Mucosa of gallbladder (tissue), 1 donor: ENCODE results near the gene XRCC4. TPM values are rescaled to one million over a fixed set of nuclear protein-coding genes. Genes with fewer than 3 reads are reported as not detected.
"Not testable (repeated sequence)": the region's sequence is repeated elsewhere in the genome, so short reads cannot be mapped to it uniquely, and the experiment has no call there.

Experiments
- DNase-seq: peaks from one replicate; pipeline ENCODE4 v3.0.0-alpha.2; 2020; ENCODE audit warnings: low spot score
- total RNA-seq: library from RNA; stranded (reverse); gene quantifications from one replicate; pipeline ENCODE4 v1.2.1, GENCODE V29; 2021
- donor health status: DM: no; HTN: no; CAD: no.

Gene XRCC4
- total RNA-seq, 1 donor from 2014 or later: 7.6 TPM

DNA sequence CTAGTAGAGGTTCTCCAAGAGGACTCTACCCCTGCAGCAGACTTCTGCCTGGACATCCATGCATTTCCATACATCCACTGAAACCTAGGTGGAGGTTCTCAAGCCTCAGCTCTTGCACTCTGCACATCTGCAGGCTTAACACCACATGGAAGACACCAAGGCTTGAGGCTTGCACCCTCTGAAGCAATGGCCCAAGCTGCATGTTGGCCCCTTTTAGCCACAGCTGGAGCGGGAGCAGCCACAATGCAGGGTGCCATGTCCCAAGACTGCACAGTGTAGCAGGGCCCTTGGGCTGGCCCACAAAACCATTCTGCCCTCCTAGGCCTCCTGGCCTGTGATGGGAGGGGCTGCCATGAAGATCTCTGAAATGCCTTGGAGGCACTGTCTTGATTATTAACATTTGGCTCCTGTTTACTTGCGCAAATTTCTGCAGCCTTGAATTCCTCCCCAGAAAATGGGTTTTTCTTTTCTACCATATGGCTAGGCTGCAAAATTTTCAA lies 271.0 kb downstream of the XRCC4 start:
- DNase-seq: no peak

DNA sequence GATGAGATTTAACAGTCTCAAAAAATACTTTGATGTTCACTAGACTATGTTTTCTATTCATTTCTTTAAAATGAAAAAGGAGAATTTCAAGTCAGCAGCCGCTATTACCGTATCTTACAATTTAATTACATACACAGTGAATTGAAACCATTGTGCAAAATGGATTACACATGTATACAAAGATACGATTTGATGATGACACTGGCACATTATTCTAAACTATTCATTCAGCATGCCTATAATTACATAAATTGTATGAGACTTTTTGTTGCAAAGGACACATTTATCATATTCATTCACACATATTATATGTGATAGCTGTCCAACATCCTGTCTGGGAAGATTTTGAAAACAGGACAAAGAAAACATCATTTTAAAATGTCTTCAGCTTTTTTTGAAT lies 275.9 kb downstream of the XRCC4 start:
- DNase-seq: no peak

DNA sequence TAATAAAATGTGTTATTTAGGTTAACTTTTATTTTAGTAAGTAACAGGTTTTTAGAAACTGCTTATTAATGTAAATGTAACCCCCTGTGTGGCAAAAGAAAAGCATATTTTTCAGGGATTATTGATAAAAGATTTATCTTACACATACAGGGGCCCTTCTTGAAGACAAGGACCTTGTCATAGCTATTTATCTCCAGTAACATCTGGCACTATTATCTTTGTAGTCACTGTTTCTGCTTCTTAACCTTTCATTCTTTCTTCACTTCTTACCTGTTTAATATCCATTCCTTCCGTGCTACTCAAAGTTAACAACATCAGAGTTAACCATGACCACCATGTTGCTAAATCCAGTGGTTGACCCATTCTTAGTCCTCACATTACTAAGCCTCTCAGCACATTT lies 276.4 kb downstream of the XRCC4 start:
- DNase-seq: no peak

- DNase-seq: no peak
Observed at GRCh38 chr5:83354958-83355357, 277.6 kb downstream of the XRCC4 start.

- not testable (repeated sequence) for DNase-seq
Observed at GRCh38 chr5:83355482-83356014, 278.2 kb downstream of the XRCC4 start.

GRCh38 chr5:83357621-83358231 lies 280.4 kb downstream of the XRCC4 start:
- DNase-seq: no peak

- DNase-seq: no peak
Observed at GRCh38 chr5:83360573-83360972, 283.2 kb downstream of the XRCC4 start.

GRCh38 chr5:83362526-83362925 lies 285.2 kb downstream of the XRCC4 start:
- no peak for DNase-seq

DNA sequence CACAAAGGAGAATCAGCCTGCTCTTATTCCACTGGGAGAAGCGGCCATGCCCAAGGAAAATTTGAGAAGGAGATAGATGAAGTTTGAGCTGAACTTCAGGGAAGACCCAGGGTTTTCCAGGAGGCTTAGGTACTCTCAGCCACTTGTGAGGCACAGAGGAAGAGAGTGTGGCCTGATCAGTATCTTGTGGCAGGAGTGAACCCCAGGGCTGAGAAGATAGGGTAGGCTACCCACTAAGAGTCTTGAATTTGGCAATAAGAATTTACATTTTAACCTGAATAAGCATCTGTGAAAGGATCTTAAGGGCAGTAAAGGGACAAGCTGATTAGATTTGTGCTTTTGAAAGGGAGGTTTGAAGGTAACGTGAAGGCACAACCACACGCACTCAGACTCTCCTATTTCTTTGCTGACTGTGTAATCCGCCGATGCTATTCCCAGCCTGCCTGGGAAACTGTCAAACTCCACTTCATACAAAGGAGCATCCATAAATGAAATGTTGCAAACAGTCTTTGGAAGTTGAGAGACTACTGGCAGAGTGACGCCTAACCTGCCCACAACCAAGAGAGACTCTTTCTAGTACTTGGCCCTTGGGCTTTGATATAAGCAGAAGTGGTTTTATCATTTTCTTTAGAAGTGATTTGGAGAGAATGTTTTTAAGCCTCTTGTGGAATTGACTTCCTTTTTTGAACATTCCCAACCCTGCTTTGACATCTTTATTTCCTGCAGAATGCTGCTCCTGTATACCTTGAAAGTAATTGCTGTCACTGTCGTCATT lies 286.0 kb downstream of the XRCC4 start:
- DNase-seq: no peak

- DNase-seq: no peak
Observed at GRCh38 chr5:83363886-83364275, 286.5 kb downstream of the XRCC4 start.

DNA sequence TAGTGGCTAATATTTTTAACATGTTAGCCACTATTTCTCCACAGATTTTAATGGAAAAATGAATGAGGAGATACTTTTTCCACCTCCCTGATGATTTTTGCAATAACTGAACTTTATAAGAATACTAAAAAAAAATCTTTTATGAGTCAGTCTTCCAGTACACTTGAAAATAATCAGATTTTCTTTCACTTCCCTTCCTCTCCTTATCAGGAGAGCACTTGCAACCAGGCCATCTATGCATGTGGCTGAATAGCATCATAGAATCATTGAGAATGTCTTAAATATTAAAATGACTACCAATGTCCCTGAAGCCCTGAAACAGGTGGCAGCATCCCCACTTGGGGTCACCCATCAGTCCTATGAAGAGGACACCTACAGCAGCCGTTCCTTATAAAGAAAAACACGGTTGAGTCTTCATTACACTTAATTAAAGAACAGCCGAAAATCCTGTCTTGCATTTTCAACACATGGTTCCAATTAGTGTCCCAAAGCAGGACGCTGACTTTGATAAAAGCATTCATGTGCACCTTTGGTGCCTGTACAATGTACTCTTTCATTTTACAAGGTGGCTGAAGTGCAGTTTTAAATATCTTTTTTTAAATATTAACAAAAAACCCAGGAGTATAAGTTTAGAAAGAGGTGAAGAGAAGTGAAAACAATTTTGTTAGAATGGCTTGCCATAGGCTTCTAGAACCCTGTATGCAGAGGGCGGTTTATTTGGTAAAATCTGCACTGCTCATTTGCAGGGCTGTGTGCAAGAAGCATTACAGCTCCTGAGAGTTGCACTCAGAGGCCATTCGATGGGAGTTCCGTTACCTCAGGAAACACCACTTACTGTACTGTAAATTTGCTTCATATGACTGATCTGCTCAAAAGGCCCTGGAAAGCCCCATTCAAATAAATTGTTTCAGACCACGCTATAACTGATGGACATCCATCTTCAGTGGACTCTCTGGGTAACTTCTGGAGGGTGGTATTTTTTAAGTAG lies 287.3 kb downstream of the XRCC4 start:
- DNase-seq: no peak

DNA sequence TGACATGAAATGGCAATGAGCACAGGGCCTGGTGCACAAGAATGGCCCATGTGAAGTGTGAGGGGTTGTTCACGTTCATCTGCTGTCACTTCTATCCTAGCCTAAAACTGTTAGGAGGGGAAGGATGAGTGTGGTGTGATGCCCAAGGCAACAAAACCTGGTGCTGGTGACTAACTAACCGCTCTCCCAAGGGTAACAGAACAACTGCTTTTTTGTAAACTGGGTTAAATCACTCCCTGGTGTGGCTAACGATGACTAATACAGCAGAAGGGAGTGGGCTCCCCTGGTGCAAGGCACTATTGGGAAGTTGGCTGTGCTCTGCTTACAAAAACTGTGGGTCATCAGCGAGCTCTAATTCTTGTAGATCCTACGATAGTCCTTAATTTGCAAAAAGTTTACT lies 291.0 kb downstream of the XRCC4 start:
- no peak for DNase-seq

GRCh38 chr5:83368835-83369234 lies 291.5 kb downstream of the XRCC4 start:
- no peak for DNase-seq

DNA sequence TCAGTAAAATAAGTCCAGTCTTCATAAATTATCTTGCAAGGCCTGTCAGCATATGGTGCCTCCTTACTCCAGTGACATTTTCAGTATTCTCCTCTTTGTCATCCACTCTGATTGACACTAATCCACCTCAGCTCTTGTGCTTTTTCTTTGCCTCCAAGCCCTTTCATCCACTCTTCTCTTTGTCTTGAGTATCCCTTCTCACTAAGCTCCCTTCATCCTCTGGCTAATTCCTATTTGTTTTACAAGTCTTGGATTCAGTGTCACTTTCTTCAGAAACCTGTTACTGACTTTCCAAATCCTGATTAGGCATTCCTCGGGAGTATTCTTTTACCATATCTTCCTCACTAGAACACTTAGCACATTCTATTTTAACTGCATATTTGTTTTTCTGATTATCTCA lies 293.6 kb downstream of the XRCC4 start:
- no peak for DNase-seq

DNA sequence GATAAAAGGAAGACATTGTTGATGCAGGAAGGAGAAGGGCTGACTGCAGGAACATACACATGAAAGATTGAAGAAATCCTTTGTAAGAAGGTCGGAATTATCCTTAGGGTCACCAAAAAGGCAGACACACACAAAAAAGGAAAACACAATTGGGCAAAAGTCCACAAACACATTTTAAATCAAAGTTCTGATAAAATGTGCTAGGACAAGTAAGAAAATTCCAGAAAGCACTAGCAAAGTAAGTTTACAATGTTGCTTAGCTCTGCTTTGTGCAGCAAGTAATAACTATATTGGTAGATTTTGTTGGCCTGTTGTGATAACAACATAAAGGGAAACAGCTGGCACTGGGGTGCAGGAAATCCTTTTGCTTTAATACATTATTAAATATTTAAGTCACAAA lies 294.4 kb downstream of the XRCC4 start:
- no peak for DNase-seq

DNA sequence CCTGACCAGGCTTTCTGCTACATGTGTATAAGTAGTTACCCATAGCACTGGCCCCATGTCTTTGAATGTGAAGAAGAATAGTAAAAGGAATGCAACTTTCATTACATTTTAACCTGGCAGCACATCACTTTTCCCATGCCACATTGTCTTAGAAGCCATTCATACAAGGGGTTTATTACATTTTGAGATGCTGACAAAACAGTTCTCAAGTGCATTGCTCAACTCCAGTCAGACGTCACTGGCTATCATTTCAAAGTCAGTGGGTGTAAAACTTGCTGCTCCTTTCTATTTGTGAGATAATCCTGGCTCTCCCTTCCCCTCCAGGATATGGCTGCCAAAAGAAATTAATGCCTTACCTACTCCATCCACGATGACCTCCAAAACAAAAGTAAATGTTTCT lies 297.2 kb downstream of the XRCC4 start:
- peak; percentile 24 for DNase-seq

DNA sequence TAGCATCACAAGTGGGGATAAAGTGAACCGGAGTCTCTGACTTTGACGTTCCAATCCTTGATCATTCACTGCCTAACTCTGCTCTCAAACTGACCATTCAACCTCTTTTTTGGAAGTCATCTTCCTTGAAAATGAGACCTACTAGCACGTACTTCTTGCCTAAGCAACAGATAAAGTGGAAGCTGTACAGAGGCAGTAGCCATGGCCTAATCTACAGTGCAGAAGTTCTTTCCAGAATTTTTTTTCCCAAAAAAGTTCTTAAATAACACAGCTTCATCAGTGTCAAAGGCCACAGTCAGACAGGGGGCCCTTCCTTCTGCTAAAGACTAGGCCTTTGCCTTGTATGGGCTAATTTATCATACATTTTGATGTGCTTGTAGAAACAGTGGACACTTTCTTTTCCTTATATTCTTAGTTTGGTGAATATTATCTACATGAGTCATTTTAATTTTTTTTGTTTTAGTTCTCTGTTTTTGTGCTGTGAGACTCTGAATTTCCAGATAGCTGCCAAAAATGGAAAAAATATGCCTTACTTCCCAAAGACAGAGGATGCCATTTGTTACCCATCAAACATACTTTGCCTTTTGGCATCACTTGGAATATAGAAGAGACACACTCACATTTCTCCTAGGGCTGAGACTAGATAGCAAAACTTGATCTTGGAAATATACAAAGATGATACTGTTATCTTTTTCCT lies 297.9 kb downstream of the XRCC4 start:
- DNase-seq: no peak

DNA sequence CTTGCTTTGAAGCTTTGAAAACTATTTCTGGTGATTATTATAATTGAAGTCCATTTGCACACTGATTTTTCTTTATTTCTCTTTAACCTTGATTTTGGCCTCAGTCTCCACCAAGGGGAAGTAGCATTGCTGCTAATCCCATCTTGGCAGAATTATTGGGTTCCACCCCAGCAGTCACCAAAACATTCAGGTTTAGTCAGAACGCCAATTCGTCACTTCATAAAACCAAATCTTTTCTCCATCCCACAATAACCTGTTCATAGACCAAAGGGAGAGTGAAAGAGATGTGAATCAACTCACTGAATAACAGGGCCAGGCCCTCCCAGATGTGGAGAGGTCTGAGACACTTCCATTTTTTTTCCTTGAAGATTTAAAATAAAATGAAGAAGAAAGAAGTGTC lies 299.1 kb downstream of the XRCC4 start:
- DNase-seq: no peak

GRCh38 chr5:83377131-83377865 lies 300.0 kb downstream of the XRCC4 start:
- no peak for DNase-seq

- no peak for DNase-seq
Observed at GRCh38 chr5:83378624-83379289, 301.4 kb downstream of the XRCC4 start.
